GM18520 (cell line): Measurements from ENCODE around the gene SRP14.
"Not testable (repeated sequence)": the region's sequence is repeated elsewhere in the genome, so short reads cannot be mapped to it uniquely, and the experiment has no call there.

ENCODE experiments used
- ATAC-seq: cut with Tn5 transposase; IDR thresholded peaks from one replicate; pipeline ENCODE4 v1.9.1; 2021; ENCODE audit not compliant: unreplicated experiment

The SRP14 gene

DNA sequence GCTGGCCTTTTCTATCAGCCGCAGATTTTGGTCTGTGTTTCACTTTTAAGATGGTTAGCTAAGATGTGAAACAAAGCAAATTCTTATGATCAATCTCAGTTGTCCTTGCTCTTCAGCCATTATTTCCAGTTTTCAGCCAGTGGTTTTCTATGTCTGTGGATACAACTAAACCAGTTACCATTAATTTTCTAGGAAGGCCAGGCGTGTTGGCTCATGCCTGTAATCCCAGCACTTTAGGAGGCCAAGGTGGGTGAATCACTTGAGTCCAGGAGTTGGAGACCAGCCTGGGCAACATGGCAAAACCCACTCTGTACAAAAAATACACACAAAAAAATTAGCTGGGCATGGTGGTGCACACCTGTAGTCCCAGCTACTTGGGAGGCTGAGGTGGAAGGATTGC is 42.8 kb downstream of the SRP14 start:
- not testable (repeated sequence) for ATAC-seq

- ATAC-seq = not testable (repeated sequence)
Measured at GRCh38 chr15:39992953-39993352, 46.0 kb downstream of the SRP14 start.

DNA sequence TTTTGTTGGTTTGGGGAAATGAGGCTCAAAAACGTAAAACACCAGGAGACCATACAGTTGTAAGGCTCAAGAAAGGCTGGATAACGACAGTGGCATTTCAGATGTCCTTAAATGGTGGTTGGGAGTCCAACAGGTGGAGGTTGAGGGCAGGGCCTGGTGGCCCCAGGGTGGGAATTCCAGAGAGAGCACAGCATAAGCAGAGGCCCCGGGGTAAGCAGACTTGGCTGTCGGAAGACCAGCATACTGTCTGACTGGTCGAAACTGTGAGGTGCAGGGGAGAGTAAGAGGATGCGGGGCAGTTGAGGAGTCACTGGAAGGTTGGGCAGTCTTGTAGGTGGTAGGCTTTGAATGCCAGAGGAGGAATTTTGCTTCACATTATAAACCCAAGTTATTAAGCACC is 48.3 kb downstream of the SRP14 start:
- ATAC-seq = no peak

- no peak for ATAC-seq
Measured at GRCh38 chr15:39987821-39988220, 51.2 kb downstream of the SRP14 start.
